Endothelial cell of umbilical vein (primary cell): ENCODE data around the gene PCDH9. TPM values are rescaled to one million over a fixed set of nuclear protein-coding genes. Genes with fewer than 3 reads are reported as not detected.

Experiments used
- BruUV-seq: library from RNA; stranded (reverse); fragments of 400-500 nt; replicated peaks from 2 replicates; lab custom pipeline; 2021; lab: Mats Ljungman, UMichigan
- CTCF ChIA-PET: fragments of 300-600, 350-600 bp; sonication (Branson Sonifier 250); formaldehyde crosslinking; loops from one replicate; lab custom pipeline; 2021; ENCODE audit warnings: antibody characterized with exemption, inconsistent platforms; lab: Charles Lee
- POLR2A ChIA-PET: fragments of 300-600, 350-600 bp; sonication (Branson Sonifier 250); formaldehyde crosslinking; loops from one replicate; lab custom pipeline; 2021; ENCODE audit warnings: antibody characterized with exemption, inconsistent platforms; lab: Charles Lee
- DNase-seq: peaks from one replicate; pipeline ENCODE4 v3.0.0-alpha.2; 2011; ENCODE audit warnings: low read depth, low spot score
- FAIRE-seq: peaks from 2 replicates; lab custom pipeline; 2011; peaks lifted over from hg19 to GRCh38; lab: Jason Lieb, UNC
- H2AFZ ChIP-seq: 2 replicates; pipeline ENCODE4 v1.6.0; 2012; ENCODE audit warnings: low read depth, low read length, control low read depth, inconsistent platforms
- H3K27ac ChIP-seq: 2 replicates; pipeline ENCODE4 v1.5.1; 2011; ENCODE audit warnings: low read depth, mild to moderate bottlenecking, control low read depth, low read length, moderate library complexity; ENCODE audit not compliant: insufficient read depth
- H3K27me3 ChIP-seq, 2 experiments: 2 replicates each; pipeline versions ENCODE4 v1.6.0 to v1.6.1; 2011; ENCODE audit warnings: low read length in 2 of 2, mixed read lengths in 1 of 2; ENCODE audit not compliant: control insufficient read depth in 2 of 2, insufficient read depth in 2 of 2
- H3K36me3 ChIP-seq, 2 experiments: 2 replicates in 1 of 2; 3 replicates in 1 of 2; pipeline ENCODE4 v1.5.1; 2011; ENCODE audit warnings: low read length in 2 of 2, mild to moderate bottlenecking in 1 of 2, moderate library complexity in 1 of 2; ENCODE audit not compliant: control insufficient read depth in 2 of 2, insufficient read depth in 2 of 2; ENCODE audit errors: extremely low read depth in 1 of 2
- H3K4me1 ChIP-seq: 3 replicates; pipeline ENCODE4 v1.5.1; 2011; ENCODE audit warnings: mild to moderate bottlenecking, low read length; ENCODE audit not compliant: control insufficient read depth, insufficient read depth; ENCODE audit errors: extremely low read depth
- H3K4me2 ChIP-seq: 2 replicates; pipeline ENCODE4 v1.6.1; 2011; ENCODE audit warnings: low read length, control low read depth, mixed read lengths; ENCODE audit not compliant: insufficient read depth
- H3K4me3 ChIP-seq, 3 experiments: fragments of 200-600 bp in 1 of 3; sonication (generic), shearing (Covaris generic) in 1 of 3; replicated peaks in 1 of 3; 2 replicates each; pipeline ENCODE4 v1.5.1; 2011 to 2016; ENCODE audit warnings: control low read depth in 3 of 3, low read length in 3 of 3, mild to moderate bottlenecking in 2 of 3, inconsistent platforms in 1 of 3, low read depth in 1 of 3, moderate library complexity in 1 of 3; ENCODE audit not compliant: insufficient read depth in 1 of 3
- H3K79me2 ChIP-seq: 2 replicates; pipeline ENCODE4 v1.6.0; 2012; ENCODE audit warnings: low read length, inconsistent platforms; ENCODE audit not compliant: control insufficient read depth, insufficient read depth
- H3K9ac ChIP-seq: replicated peaks from 2 replicates; pipeline ENCODE3; 2011; ENCODE audit warnings: low read length, control low read depth; ENCODE audit not compliant: insufficient read depth; ENCODE audit errors: extremely low read depth
- H3K9me1 ChIP-seq: replicated peaks from 3 replicates; pipeline ENCODE4 v1.6.0; 2011; ENCODE audit warnings: mild to moderate bottlenecking, low read length; ENCODE audit not compliant: control insufficient read depth, insufficient read depth; ENCODE audit errors: extremely low read depth
- H3K9me3 ChIP-seq: replicated peaks from 2 replicates; pipeline ENCODE4 v1.5.1; 2012; ENCODE audit warnings: low read length, inconsistent platforms; ENCODE audit not compliant: control insufficient read depth, insufficient read depth
- H4K20me1 ChIP-seq: replicated peaks from 2 replicates; pipeline ENCODE3; 2011; ENCODE audit warnings: mild to moderate bottlenecking, low read length; ENCODE audit not compliant: control insufficient read depth, insufficient read depth; ENCODE audit errors: extremely low read depth
- EZH2 ChIP-seq: IDR thresholded peaks from 2 replicates; pipeline ENCODE4 v1.6.1; 2012; ENCODE audit warnings: borderline replicate concordance, low read depth, mild to moderate bottlenecking, moderate library complexity, low read length, inconsistent platforms; ENCODE audit not compliant: severe bottlenecking
- FOS ChIP-seq: IDR thresholded peaks from 2 replicates; pipeline ENCODE4 v1.6.1; 2011; ENCODE audit warnings: mild to moderate bottlenecking, low read length, moderate library complexity, borderline replicate concordance; ENCODE audit not compliant: insufficient read depth
- GATA2 ChIP-seq: IDR thresholded peaks from 2 replicates; pipeline ENCODE4 v1.7.0; 2011; ENCODE audit warnings: low read depth, mild to moderate bottlenecking, moderate library complexity, mixed read lengths, low read length; ENCODE audit not compliant: insufficient read length, insufficient read depth
- JUN ChIP-seq: IDR thresholded peaks from 2 replicates; pipeline ENCODE4 v1.6.1; 2011; ENCODE audit warnings: borderline replicate concordance, low read depth; ENCODE audit not compliant: insufficient read length, insufficient read depth
- MYC ChIP-seq: IDR thresholded peaks from one replicate; pipeline ENCODE4 v1.6.1; 2011; ENCODE audit warnings: mild to moderate bottlenecking, low read depth, low read length
- POLR2A ChIP-seq: IDR thresholded peaks from 2 replicates; pipeline ENCODE4 v1.6.1; 2012; ENCODE audit warnings: low read depth, mild to moderate bottlenecking, control low read depth, low read length
- POLR2AphosphoS5 ChIP-seq: IDR thresholded peaks from 2 replicates; pipeline ENCODE4 v1.6.1; 2012; ENCODE audit warnings: low read depth, mild to moderate bottlenecking, control low read depth, low read length, moderate library complexity; ENCODE audit not compliant: insufficient read depth
- dilution Hi-C: fragments of 300-500 bp; cut with MboI; formaldehyde crosslinking; loops from one replicate; pipeline ENCODE4 v1.15.0; 2019; ENCODE audit warnings: low sequenced_read_pairs; ENCODE audit not compliant: extremely low pct_ligation_motif_present
- intact Hi-C: fragments of 100-400 bp; cut with micrococcal nuclease; formaldehyde crosslinking; loops from one replicate; pipeline ENCODE4 v1.10.0; 2022
- polyA plus RNA-seq, 4 experiments: library from polyadenylated mRNA; depleted of rRNA in 3 of 4; stranded (reverse) in 3 of 4; unstranded in 1 of 4; fragments of >200 nt; gene quantifications; 2 replicates each; pipeline versions ENCODE4 v1.2.1 to v1.2.3, GENCODE V29; 2011 to 2012; ENCODE audit warnings: missing spikeins in 1 of 4
- total RNA-seq: library from RNA; stranded (reverse); gene quantifications from 2 replicates; pipeline ENCODE4 v1.2.3, GENCODE V29; 2021
- TF ChIP-seq, protein P1 (sequence below), 2 donors: IDR thresholded peaks; 1 replicate in 1 of 2; 2 replicates in 1 of 2; pipeline ENCODE4 v1.5.1; 2011; ENCODE audit warnings: low read length in 2 of 2, mild to moderate bottlenecking in 2 of 2, moderate library complexity in 2 of 2, control low read depth in 1 of 2, inconsistent platforms in 1 of 2, low read depth in 1 of 2; ENCODE audit not compliant: insufficient read depth in 1 of 2; ENCODE audit errors: extremely low read depth in 1 of 2
- TF ChIP-seq, protein P2 (sequence below): IDR thresholded peaks from 2 replicates; pipeline ENCODE4 v1.6.1; 2011; ENCODE audit not compliant: insufficient read depth, insufficient read length

The PCDH9 gene
- total and polyA plus RNA-seq, 2 donors (not counting 3 experiments of a cell fraction or from before 2014, with no cell fraction given) = 1.1 to 5.2 TPM

DNA sequence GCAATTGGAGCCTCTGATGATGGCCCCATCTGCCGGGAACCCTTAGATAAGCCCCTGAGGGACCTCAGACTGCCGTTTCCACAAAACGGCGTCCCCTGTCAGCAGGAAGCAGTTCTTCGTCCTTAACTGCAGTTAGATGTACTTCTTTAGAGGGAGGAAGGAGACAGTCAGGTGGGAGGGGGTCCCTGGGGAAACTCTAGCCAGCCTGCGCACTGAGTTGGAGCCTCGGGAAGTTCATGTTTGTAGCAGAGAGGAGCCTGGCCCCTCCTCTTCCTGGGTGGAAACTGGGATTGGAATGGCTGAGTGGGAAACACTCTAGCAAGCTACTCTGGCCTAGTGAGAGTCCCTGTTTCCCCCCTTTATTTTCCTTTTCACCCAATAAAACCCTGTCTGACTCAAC is 612.4 kb downstream of the PCDH9 start:
- no peaks in the 10 kb centered on the region for H4K20me1 ChIP-seq
- no peak for DNase-seq
- H3K4me3 ChIP-seq = no peak overlapping the region
- H3K9ac ChIP-seq = no peak overlapping the region
- H3K27ac ChIP-seq = no peak overlapping the region
- intact Hi-C loops = loop anchor here (1.0 to 5.0 kb wide), 4 partner anchors 72 to 607 kb away; no protein-coding TSS in a partner anchor
- BruUV-seq = no TSS peak
- H3K9me3 ChIP-seq = no peaks in the 10 kb centered on the region
- H3K36me3 ChIP-seq = no peaks in the 10 kb centered on the region
- no peaks in the 10 kb centered on the region for H3K4me1 ChIP-seq
- POLR2A ChIA-PET = no interaction called here
- peak overlapping the region; percentile 33 for H2AFZ ChIP-seq
- no peaks in the 10 kb centered on the region for H3K27me3 ChIP-seq
- no peak overlapping the region for H3K4me2 ChIP-seq
- TF ChIP-seq, protein P1, sequence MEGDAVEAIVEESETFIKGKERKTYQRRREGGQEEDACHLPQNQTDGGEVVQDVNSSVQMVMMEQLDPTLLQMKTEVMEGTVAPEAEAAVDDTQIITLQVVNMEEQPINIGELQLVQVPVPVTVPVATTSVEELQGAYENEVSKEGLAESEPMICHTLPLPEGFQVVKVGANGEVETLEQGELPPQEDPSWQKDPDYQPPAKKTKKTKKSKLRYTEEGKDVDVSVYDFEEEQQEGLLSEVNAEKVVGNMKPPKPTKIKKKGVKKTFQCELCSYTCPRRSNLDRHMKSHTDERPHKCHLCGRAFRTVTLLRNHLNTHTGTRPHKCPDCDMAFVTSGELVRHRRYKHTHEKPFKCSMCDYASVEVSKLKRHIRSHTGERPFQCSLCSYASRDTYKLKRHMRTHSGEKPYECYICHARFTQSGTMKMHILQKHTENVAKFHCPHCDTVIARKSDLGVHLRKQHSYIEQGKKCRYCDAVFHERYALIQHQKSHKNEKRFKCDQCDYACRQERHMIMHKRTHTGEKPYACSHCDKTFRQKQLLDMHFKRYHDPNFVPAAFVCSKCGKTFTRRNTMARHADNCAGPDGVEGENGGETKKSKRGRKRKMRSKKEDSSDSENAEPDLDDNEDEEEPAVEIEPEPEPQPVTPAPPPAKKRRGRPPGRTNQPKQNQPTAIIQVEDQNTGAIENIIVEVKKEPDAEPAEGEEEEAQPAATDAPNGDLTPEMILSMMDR (IDR thresholded peaks at IDR 0.05; ENCODE audit: extremely low read depth in 1 of 2, insufficient read depth in 1 of 2, low read depth in 1 of 2, low read length in 2 of 2) = no peak
- TF ChIP-seq, protein P2, sequence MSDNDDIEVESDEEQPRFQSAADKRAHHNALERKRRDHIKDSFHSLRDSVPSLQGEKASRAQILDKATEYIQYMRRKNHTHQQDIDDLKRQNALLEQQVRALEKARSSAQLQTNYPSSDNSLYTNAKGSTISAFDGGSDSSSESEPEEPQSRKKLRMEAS = no peak
- TF ChIP-seq POLR2AphosphoS5 (no peak), JUN (no peak), FOS (no peak), GATA2 (no peak), EZH2 (no peak), MYC (no peak), POLR2A (no peak)
- dilution Hi-C loops = no loop called here
- no peaks in the 10 kb centered on the region for H3K79me2 ChIP-seq
- H3K9me1 ChIP-seq = no peaks in the 10 kb centered on the region
- FAIRE-seq = peak; percentile 4
- CTCF ChIA-PET = interaction anchor here (0.7 to 3.1 kb wide), 18 partner anchors 11 to 961 kb away, joined by 3 to 47 read pairs (median 7); no protein-coding TSS in a partner anchor
